SK-N-MC (cell line): ENCODE data around the gene POGZ.

Source experiments
- EZH2 ChIP-seq: fragments of 200-600 bp; sonication (generic); IDR thresholded peaks from one replicate; pipeline ENCODE4 v1.6.1; 2017; ENCODE audit warnings: antibody characterized with exemption
- FOXP2 ChIP-seq: optimal IDR thresholded peaks from 2 replicates; pipeline ENCODE3; 2011; ENCODE audit warnings: mild to moderate bottlenecking, moderate library complexity; ENCODE audit not compliant: insufficient read depth; ENCODE audit errors: extremely low read length, control extremely low read depth
- POLR2AphosphoS5 ChIP-seq: IDR thresholded peaks from 2 replicates; pipeline ENCODE4 v1.6.1; 2012; ENCODE audit warnings: mild to moderate bottlenecking, low read depth, low read length, borderline replicate concordance

- TF ChIP-seq POLR2AphosphoS5 (no peak), EZH2 (no peak), FOXP2 (no peak)
These were observed 22.3 kb downstream of the POGZ start for GRCh38 chr1:151436985-151437384.
